Trophoblast cell (in vitro differentiated cells and primary cell): ENCODE measurements around the gene FXYD3.

Experiments used
- DNase-seq, 2 donors: peaks; one replicate each; pipeline ENCODE4 v3.0.0-alpha.2; 2016
- H2AFZ ChIP-seq: 2 replicates; pipeline ENCODE4 v1.6.1; 2013; ENCODE audit warnings: low read length, moderate library complexity, mild to moderate bottlenecking; ENCODE audit not compliant: insufficient read depth, poor library complexity
- H2AK5ac ChIP-seq: 2 replicates; pipeline ENCODE4 v1.6.1; 2013; ENCODE audit warnings: mild to moderate bottlenecking, low read length
- H2BK120ac ChIP-seq: 2 replicates; pipeline ENCODE4 v1.6.1; 2013; ENCODE audit warnings: low read length, mild to moderate bottlenecking, moderate library complexity; ENCODE audit not compliant: insufficient read depth, poor library complexity
- H2BK12ac ChIP-seq: 2 replicates; pipeline ENCODE4 v1.6.1; 2013; ENCODE audit warnings: mild to moderate bottlenecking, low read length, moderate library complexity
- H2BK5ac ChIP-seq: 2 replicates; pipeline ENCODE4 v1.6.1; 2013; ENCODE audit warnings: low read length, low read depth, moderate library complexity, mild to moderate bottlenecking; ENCODE audit not compliant: poor library complexity
- H3K14ac ChIP-seq: 2 replicates; pipeline ENCODE4 v1.6.1; 2013; ENCODE audit warnings: mild to moderate bottlenecking, low read length
- H3K18ac ChIP-seq: 2 replicates; pipeline ENCODE4 v1.6.1; 2013; ENCODE audit warnings: mild to moderate bottlenecking, low read length
- H3K23ac ChIP-seq: 2 replicates; pipeline ENCODE4 v1.6.1; 2013; ENCODE audit warnings: low read length
- H3K27ac ChIP-seq: 2 replicates; pipeline ENCODE4 v1.5.1; 2013; ENCODE audit warnings: low read depth, mild to moderate bottlenecking, inconsistent platforms, low read length, moderate library complexity
- H3K27me3 ChIP-seq: 2 replicates; pipeline ENCODE4 v1.6.1; 2013; ENCODE audit warnings: inconsistent platforms, mild to moderate bottlenecking, low read length, moderate library complexity; ENCODE audit not compliant: insufficient read depth
- H3K36me3 ChIP-seq, 2 experiments: 1 replicate in 1 of 2; 2 replicates in 1 of 2; pipeline ENCODE4 v1.6.1; 2013; ENCODE audit warnings: low read length in 2 of 2, mild to moderate bottlenecking in 2 of 2, moderate library complexity in 1 of 2; ENCODE audit not compliant: insufficient read depth in 2 of 2, control insufficient read depth in 1 of 2
- H3K4ac ChIP-seq: 2 replicates; pipeline ENCODE4 v1.6.1; 2013; ENCODE audit warnings: low read depth, mild to moderate bottlenecking, low read length, moderate library complexity
- H3K4me1 ChIP-seq, 2 experiments: 1 replicate in 1 of 2; 2 replicates in 1 of 2; pipeline ENCODE4 v1.6.1; 2013; ENCODE audit warnings: low read length in 2 of 2, mild to moderate bottlenecking in 2 of 2, moderate library complexity in 1 of 2; ENCODE audit not compliant: insufficient read depth in 2 of 2, control insufficient read depth in 1 of 2
- H3K4me2 ChIP-seq: 2 replicates; pipeline ENCODE4 v1.6.1; 2013; ENCODE audit warnings: inconsistent platforms, mild to moderate bottlenecking, low read length, moderate library complexity
- H3K4me3 ChIP-seq: 2 replicates; pipeline ENCODE4 v1.5.1; 2013; ENCODE audit warnings: mild to moderate bottlenecking, low read depth, low read length, inconsistent platforms
- H3K79me1 ChIP-seq: one replicate; pipeline ENCODE4 v1.6.1; 2013; ENCODE audit warnings: low read length
- H3K79me2 ChIP-seq: 2 replicates; pipeline ENCODE4 v1.6.1; 2013; ENCODE audit warnings: low read length, mild to moderate bottlenecking; ENCODE audit not compliant: control insufficient read depth, insufficient read depth, poor library complexity
- H3K9ac ChIP-seq: 2 replicates; pipeline ENCODE4 v1.6.1; 2013; ENCODE audit warnings: mild to moderate bottlenecking, low read length
- H3K9me3 ChIP-seq: 2 replicates; pipeline ENCODE4 v1.6.1; 2013; ENCODE audit warnings: low read depth, mild to moderate bottlenecking, control low read depth, inconsistent platforms, low read length; ENCODE audit not compliant: insufficient read depth
- H4K12ac ChIP-seq: 2 replicates; pipeline ENCODE4 v1.6.1; 2013; ENCODE audit warnings: low read depth, mild to moderate bottlenecking, low read length, moderate library complexity
- H4K8ac ChIP-seq: 2 replicates; pipeline ENCODE4 v1.6.1; 2013; ENCODE audit warnings: low read depth, mild to moderate bottlenecking, low read length, moderate library complexity
- H4K91ac ChIP-seq: one replicate; pipeline ENCODE4 v1.6.1; 2013; ENCODE audit warnings: low read depth, mild to moderate bottlenecking, low read length, moderate library complexity
- WGBS: extraction: QIAGEN DNeasy Blood & Tissue Kit; methylation state at CpG from one replicate; pipeline ENCODE4 v1.1.7; 2013; ENCODE audit warnings: missing lambda C conversion rate; ENCODE audit not compliant: insufficient read length, insufficient coverage; ENCODE audit errors: extremely low coverage; 5-methylcytosine and 5-hydroxymethylcytosine counted together

FXYD3 gene

DNA sequence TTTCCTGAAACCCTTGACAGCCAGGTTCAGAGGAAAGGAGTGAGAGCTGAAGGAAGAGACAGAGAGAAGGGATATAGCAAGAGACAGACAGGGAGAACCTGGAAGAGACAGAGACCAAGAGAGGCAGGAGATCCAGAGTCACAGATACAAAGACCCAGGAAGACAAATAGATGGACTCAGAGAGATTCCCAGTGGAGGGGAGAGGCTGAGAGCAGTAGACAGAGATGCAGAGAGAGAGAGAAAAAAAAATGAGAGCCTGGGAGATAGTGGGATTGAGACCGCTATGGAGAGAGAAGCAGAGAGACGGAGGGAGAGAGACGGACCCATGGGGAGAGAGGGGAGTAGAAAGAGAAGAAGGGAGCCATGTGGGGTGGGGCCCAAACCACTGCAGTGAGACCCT lies 28.2 kb downstream of the FXYD3 start:
- Histone ChIP-seq H3K79me1 (no peaks in the 10 kb centered on the region), H3K4me3 (no peak overlapping the region), H3K14ac (no peak overlapping the region), H3K27me3 (peaks cover 26% of the 10 kb centered on the region), H3K79me2 (no peaks in the 10 kb centered on the region), H4K8ac (no peak overlapping the region), H3K4me2 (no peak overlapping the region), H4K12ac (no peak overlapping the region), H3K23ac (no peak overlapping the region), H2AFZ (no peak overlapping the region), H2BK120ac (no peak overlapping the region), H3K4me1 (peaks cover 0 to 8% of the 10 kb centered on the region in 2 experiments), H3K18ac (no peak overlapping the region), H2AK5ac (no peak overlapping the region), H2BK12ac (no peak overlapping the region), H4K91ac (no peak overlapping the region), H3K27ac (no peak overlapping the region), H2BK5ac (no peak overlapping the region), H3K9ac (no peak overlapping the region), H3K36me3 (no peaks in the 10 kb centered on the region), H3K4ac (no peak overlapping the region), H3K9me3 (no peaks in the 10 kb centered on the region)
- WGBS, result no CpG with 5 or more reads among the region's 3 CpGs
- no peak for DNase-seq

DNA sequence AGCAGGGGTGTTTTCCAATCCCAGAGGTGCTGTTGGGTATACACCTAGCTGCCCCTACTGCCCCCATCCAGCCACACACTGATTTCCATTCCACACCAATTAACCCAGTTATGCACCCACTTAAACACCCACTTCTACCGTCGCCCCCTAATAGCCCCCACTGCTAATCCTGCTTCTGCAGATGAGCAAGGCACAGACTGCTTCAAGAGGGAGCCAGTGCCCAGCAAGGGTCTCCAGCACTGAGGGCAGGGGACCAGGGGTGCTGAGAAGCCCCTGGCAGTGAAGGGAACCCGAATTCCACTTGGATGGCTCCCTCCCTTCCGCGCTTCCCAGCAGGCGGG lies 28.6 kb downstream of the FXYD3 start:
- Histone ChIP-seq H3K9ac (no peak overlapping the region), H3K4ac (no peak overlapping the region), H2AK5ac (no peak overlapping the region), H3K36me3 (no peaks in the 10 kb centered on the region), H4K91ac (no peak overlapping the region), H3K4me3 (no peak overlapping the region), H3K4me1 (peaks cover 0 to 8% of the 10 kb centered on the region in 2 experiments), H4K8ac (no peak overlapping the region), H3K79me2 (no peaks in the 10 kb centered on the region), H3K79me1 (no peaks in the 10 kb centered on the region), H2BK5ac (no peak overlapping the region), H3K18ac (no peak overlapping the region), H2AFZ (no peak overlapping the region), H4K12ac (no peak overlapping the region), H3K4me2 (no peak overlapping the region), H3K14ac (no peak overlapping the region), H2BK120ac (no peak overlapping the region), H3K27me3 (peaks cover 26% of the 10 kb centered on the region), H3K9me3 (no peaks in the 10 kb centered on the region), H3K23ac (no peak overlapping the region), H2BK12ac (no peak overlapping the region), H3K27ac (no peak overlapping the region)
- no CpG with 5 or more reads among the region's 6 CpGs for WGBS
- no peak for DNase-seq

DNA sequence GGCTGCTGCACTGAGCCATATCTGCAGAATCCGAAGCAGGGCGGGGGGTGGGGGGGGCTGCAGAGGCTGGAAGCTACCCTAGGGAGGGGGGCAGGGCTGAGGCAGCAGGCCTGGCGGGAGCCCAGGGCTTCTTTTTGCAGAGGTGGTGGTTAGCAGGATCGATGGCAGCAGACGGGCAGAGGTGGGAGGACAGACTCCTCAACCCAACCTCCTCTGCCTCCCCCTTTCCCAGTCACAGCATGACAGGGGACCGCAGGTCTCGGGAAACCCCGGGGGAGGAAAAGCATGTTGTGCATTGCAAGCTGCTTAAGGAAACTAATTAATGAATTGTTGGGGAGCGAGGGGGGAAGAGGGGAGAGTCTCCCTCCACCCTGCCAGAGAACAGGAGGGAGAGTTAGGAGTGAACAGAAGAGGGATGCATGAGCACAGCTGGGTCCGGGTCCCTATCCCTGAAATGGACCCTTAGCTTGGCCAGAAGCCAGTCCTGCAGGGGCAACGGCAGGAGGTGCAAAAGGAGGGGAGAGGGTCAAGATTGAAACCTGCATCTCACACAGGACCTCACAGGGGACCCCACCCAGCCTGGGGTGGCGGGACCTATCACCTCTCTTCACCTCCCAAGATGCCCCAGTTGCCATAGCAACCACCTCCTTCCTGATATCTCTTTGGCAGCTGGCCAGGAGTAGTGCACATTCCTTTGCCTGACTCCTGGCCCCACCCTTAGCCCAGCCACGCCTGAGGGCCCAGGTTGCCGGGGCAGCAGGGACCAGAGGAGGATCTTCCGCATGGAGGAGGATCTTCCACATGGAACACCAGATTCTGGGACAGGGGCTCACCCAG lies 29.2 kb downstream of the FXYD3 start:
- WGBS, result no CpG with 5 or more reads among the region's 15 CpGs
- H3K79me2 ChIP-seq, result no peaks in the 10 kb centered on the region
- no peaks in the 10 kb centered on the region for H3K9me3 ChIP-seq
- H2BK5ac ChIP-seq, result no peak overlapping the region
- H3K27me3 ChIP-seq, result peaks cover 26% of the 10 kb centered on the region
- H3K9ac ChIP-seq, result no peak overlapping the region
- no peak overlapping the region for H4K12ac ChIP-seq
- H3K14ac ChIP-seq, result no peak overlapping the region
- H4K91ac ChIP-seq, result no peak overlapping the region
- H3K79me1 ChIP-seq, result no peaks in the 10 kb centered on the region
- H4K8ac ChIP-seq, result no peak overlapping the region
- H2BK12ac ChIP-seq, result no peak overlapping the region
- no peak overlapping the region for H3K4me2 ChIP-seq
- H3K27ac ChIP-seq, result no peak overlapping the region
- H3K4ac ChIP-seq, result no peak overlapping the region
- peak; percentile 70 to 87 for DNase-seq
- no peak overlapping the region for H2BK120ac ChIP-seq
- H2AK5ac ChIP-seq, result no peak overlapping the region
- no peak overlapping the region for H2AFZ ChIP-seq
- no peak overlapping the region for H3K18ac ChIP-seq
- H3K36me3 ChIP-seq, result no peaks in the 10 kb centered on the region
- no peak overlapping the region for H3K23ac ChIP-seq
- no peak overlapping the region for H3K4me3 ChIP-seq
- H3K4me1 ChIP-seq, result peaks cover 0 to 8% of the 10 kb centered on the region in 2 experiments

DNA sequence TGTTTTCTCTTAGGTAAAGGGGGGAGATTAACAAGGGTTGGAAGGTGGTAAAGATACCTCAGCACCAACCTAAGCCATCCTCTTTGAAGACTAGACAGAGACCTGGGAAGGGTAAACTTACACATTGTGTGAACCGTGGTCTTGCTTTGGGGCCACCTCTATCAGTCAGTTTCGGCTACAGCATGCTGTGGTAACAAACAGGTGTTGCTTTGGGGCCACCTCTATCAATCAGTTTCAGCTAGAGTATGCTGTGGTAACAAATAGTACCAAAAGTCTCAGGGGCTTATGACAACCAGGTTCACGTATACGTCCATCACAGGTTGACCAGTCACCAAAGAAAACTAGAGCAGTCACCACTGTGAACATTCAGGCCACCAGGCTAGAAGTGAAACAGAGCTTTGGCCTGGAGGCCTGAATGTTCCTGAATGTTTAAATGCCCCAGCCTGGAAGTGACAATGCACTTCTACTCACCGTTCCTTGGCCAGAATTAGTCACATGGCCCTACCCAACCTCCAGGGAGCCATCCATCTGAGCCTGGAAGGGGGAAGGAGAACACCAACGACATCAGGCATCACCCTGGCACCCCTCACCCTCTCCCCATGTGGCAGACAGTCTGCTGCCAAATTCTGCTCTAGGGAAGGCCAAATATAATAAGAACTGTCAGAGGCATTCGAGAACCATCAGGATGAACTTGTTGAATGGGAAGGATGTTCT lies 31.3 kb downstream of the FXYD3 start:
- H3K9me3 ChIP-seq, result peaks cover 2% of the 10 kb centered on the region
- no peak overlapping the region for H3K4me3 ChIP-seq
- no peak overlapping the region for H4K12ac ChIP-seq
- no peak overlapping the region for H3K18ac ChIP-seq
- DNase-seq, result no peak
- no peaks in the 10 kb centered on the region for H3K79me1 ChIP-seq
- H3K27me3 ChIP-seq, result peaks cover 21% of the 10 kb centered on the region
- no peak overlapping the region for H3K23ac ChIP-seq
- no peak overlapping the region for H4K8ac ChIP-seq
- H3K79me2 ChIP-seq, result no peaks in the 10 kb centered on the region
- H2BK120ac ChIP-seq, result no peak overlapping the region
- no peak overlapping the region for H4K91ac ChIP-seq
- no peak overlapping the region for H3K4me2 ChIP-seq
- no peak overlapping the region for H2AFZ ChIP-seq
- no peak overlapping the region for H3K27ac ChIP-seq
- no peak overlapping the region for H3K4ac ChIP-seq
- H2BK12ac ChIP-seq, result no peak overlapping the region
- peaks cover 0 to 6% of the 10 kb centered on the region in 2 experiments for H3K4me1 ChIP-seq
- no peak overlapping the region for H3K14ac ChIP-seq
- H3K36me3 ChIP-seq, result no peaks in the 10 kb centered on the region
- H3K9ac ChIP-seq, result no peak overlapping the region
- no CpG with 5 or more reads among the region's 7 CpGs for WGBS
- H2BK5ac ChIP-seq, result no peak overlapping the region
- no peak overlapping the region for H2AK5ac ChIP-seq
